SK-N-MC (cell line): ENCODE data around the gene ACSL4.
"Not testable (repeated sequence)": the region's sequence is repeated elsewhere in the genome, so short reads cannot be mapped to it uniquely, and the experiment has no call there.

Experiments used
- DNase-seq: peaks from one replicate; pipeline ENCODE4 v3.0.0-alpha.2; 2011; ENCODE audit warnings: low read depth, low spot score
- H3K27ac ChIP-seq: fragments of 200-600 bp; sonication (generic); 2 replicates; pipeline ENCODE4 v1.5.1; 2016; ENCODE audit warnings: mixed run types
- H3K36me3 ChIP-seq: fragments of 200-600 bp; sonication (generic); 2 replicates; pipeline ENCODE4 v1.6.1; 2017; ENCODE audit warnings: antibody characterized with exemption, low read length, mixed read lengths; ENCODE audit not compliant: insufficient read depth
- H3K4me3 ChIP-seq: fragments of 200-600 bp; sonication (generic); 2 replicates; pipeline ENCODE4 v1.5.1; 2016
- H3K9ac ChIP-seq: fragments of 200-600 bp; sonication (generic); 2 replicates; pipeline ENCODE4 v1.8.0; 2017; ENCODE audit warnings: mixed run types, mixed read lengths; ENCODE audit not compliant: insufficient read length
- H3K9me3 ChIP-seq: fragments of 200-600 bp; sonication (generic); 2 replicates; pipeline ENCODE4 v1.6.1; 2017; ENCODE audit warnings: low read depth, mild to moderate bottlenecking, antibody characterized with exemption, low read length, moderate library complexity, mixed read lengths
- EZH2 ChIP-seq: fragments of 200-600 bp; sonication (generic); IDR thresholded peaks from one replicate; pipeline ENCODE4 v1.6.1; 2017; ENCODE audit warnings: antibody characterized with exemption
- FOXP2 ChIP-seq: optimal IDR thresholded peaks from 2 replicates; pipeline ENCODE3; 2011; ENCODE audit warnings: mild to moderate bottlenecking, moderate library complexity; ENCODE audit not compliant: insufficient read depth; ENCODE audit errors: extremely low read length, control extremely low read depth
- POLR2AphosphoS5 ChIP-seq: IDR thresholded peaks from 2 replicates; pipeline ENCODE4 v1.6.1; 2012; ENCODE audit warnings: mild to moderate bottlenecking, low read depth, low read length, borderline replicate concordance

The ACSL4 gene

GRCh38 chrX:109739625-109740432, 6.8 kb upstream of the ACSL4 start:
- no peak for TF ChIP-seq FOXP2
- no peak for TF ChIP-seq EZH2
- no peak for TF ChIP-seq POLR2AphosphoS5
- Histone ChIP-seq H3K36me3 (no peaks in the 10 kb centered on the region), H3K9me3 (no peaks in the 10 kb centered on the region), H3K27ac (no peak overlapping the region), H3K4me3 (no peak overlapping the region), H3K9ac (no peak overlapping the region)
- DNase-seq = no peak

GRCh38 chrX:109735202-109735744, 2.2 kb upstream of the ACSL4 start:
- Histone ChIP-seq H3K27ac (no peak overlapping the region), H3K9ac (no peak overlapping the region), H3K9me3 (no peaks in the 10 kb centered on the region), H3K4me3 (no peak overlapping the region), H3K36me3 (no peaks in the 10 kb centered on the region)
- TF ChIP-seq POLR2AphosphoS5 = no peak
- TF ChIP-seq FOXP2 = no peak
- TF ChIP-seq EZH2 = no peak
- no peak for DNase-seq

- H3K4me3 ChIP-seq = peak overlapping the region; percentile 85
- H3K36me3 ChIP-seq = 0 out of 2 replicates have a peak, but pooled peaks cover 6% of the 10 kb centered on the region
- no peaks in the 10 kb centered on the region for H3K9me3 ChIP-seq
- TF ChIP-seq EZH2 = no peak
- no peak for TF ChIP-seq POLR2AphosphoS5
- TF ChIP-seq FOXP2 = no peak
- H3K9ac ChIP-seq = peak overlapping the region; percentile 45
- no peak for DNase-seq
- peak overlapping the region; percentile 46; the same call in 1 of the 2 replicates for H3K27ac ChIP-seq
Measured at GRCh38 chrX:109733613-109734083, 591 bp upstream of the ACSL4 start.

GRCh38 chrX:109732017-109732801, 848 bp downstream of the ACSL4 start:
- DNase-seq = no peak
- TF ChIP-seq EZH2 = no peak
- no peak for TF ChIP-seq FOXP2
- TF ChIP-seq POLR2AphosphoS5 = no peak
- peak overlapping the region; percentile 85 for H3K4me3 ChIP-seq
- peak overlapping the region; percentile 81 for H3K9ac ChIP-seq
- 0 out of 2 replicates have a peak, but pooled peaks cover 6% of the 10 kb centered on the region for H3K36me3 ChIP-seq
- no peak overlapping the region for H3K27ac ChIP-seq
- no peaks in the 10 kb centered on the region for H3K9me3 ChIP-seq

GRCh38 chrX:109728173-109728535, 4.9 kb downstream of the ACSL4 start:
- 0 out of 2 replicates have a peak, but pooled peaks cover 6% of the 10 kb centered on the region for H3K36me3 ChIP-seq
- H3K9ac ChIP-seq = no peak overlapping the region
- DNase-seq = no peak
- peak overlapping the region; percentile 7; the same call in 1 of the 2 replicates for H3K4me3 ChIP-seq
- H3K27ac ChIP-seq = no peak overlapping the region
- no peak for TF ChIP-seq POLR2AphosphoS5
- no peak for TF ChIP-seq EZH2
- TF ChIP-seq FOXP2 = no peak
- H3K9me3 ChIP-seq = no peaks in the 10 kb centered on the region

- not testable (repeated sequence) for H3K9me3 ChIP-seq, H3K36me3 ChIP-seq, DNase-seq, H3K4me3 ChIP-seq, H3K9ac ChIP-seq, H3K27ac ChIP-seq
Measured at GRCh38 chrX:109724971-109725370, 8.1 kb downstream of the ACSL4 start.

- TF ChIP-seq EZH2 (no peak), FOXP2 (no peak), POLR2AphosphoS5 (no peak)
- H3K27ac ChIP-seq = no peak overlapping the region
- H3K4me3 ChIP-seq = no peak overlapping the region
- no peak for DNase-seq
- H3K9me3 ChIP-seq = no peaks in the 10 kb centered on the region
- no peaks in the 10 kb centered on the region for H3K36me3 ChIP-seq
- H3K9ac ChIP-seq = no peak overlapping the region
Measured at GRCh38 chrX:109720947-109721346, 12.1 kb downstream of the ACSL4 start.

GRCh38 chrX:109719264-109719663, 13.8 kb downstream of the ACSL4 start:
- no peaks in the 10 kb centered on the region for H3K9me3 ChIP-seq
- H3K27ac ChIP-seq = no peak overlapping the region
- no peak overlapping the region for H3K4me3 ChIP-seq
- TF ChIP-seq POLR2AphosphoS5 = no peak
- TF ChIP-seq FOXP2 = no peak
- no peak for TF ChIP-seq EZH2
- H3K9ac ChIP-seq = no peak overlapping the region
- no peaks in the 10 kb centered on the region for H3K36me3 ChIP-seq
- DNase-seq = no peak
